Tibial nerve (tissue), 4 donors: ENCODE measurements around the gene CDK16.

ENCODE experiments used
- CTCF ChIP-seq, 5 experiments: fragments of 200-600 bp in 3 of 5; fragments of 450-650 bp in 2 of 5; sonication (generic) in 3 of 5; IDR thresholded peaks; one replicate each; pipeline ENCODE4 v1.5.1; 2016 to 2019; ENCODE audit warnings: antibody characterized with exemption in 5 of 5, mild to moderate bottlenecking in 3 of 5, moderate library complexity in 2 of 5
- EP300 ChIP-seq, 2 donors: sonication (generic); formaldehyde crosslinking; IDR thresholded peaks; one replicate each; pipeline ENCODE4 v1.6.1; 2017; ENCODE audit warnings: antibody characterized with exemption in 2 of 2, mild to moderate bottlenecking in 1 of 2
- POLR2A ChIP-seq, 2 donors: fragments of 450-650 bp; IDR thresholded peaks; one replicate each; pipeline ENCODE4 v1.6.1; 2017; ENCODE audit warnings: antibody characterized with exemption in 2 of 2, mild to moderate bottlenecking in 2 of 2, moderate library complexity in 2 of 2

GRCh38 chrX:47217852-47218279 lies 615 bp upstream of the CDK16 start:
- TF ChIP-seq CTCF (IDR thresholded peaks at IDR 0.05): no peak
- TF ChIP-seq EP300 (IDR thresholded peaks at IDR 0.05): no peak
- peak in 1 of 2 donors; percentile 49 for TF ChIP-seq POLR2A (IDR thresholded peaks at IDR 0.05)
